Astrocyte of the spinal cord (primary cell): ENCODE results near the gene TFAP2A.

Source experiments
- DNase-seq: peaks from one replicate; pipeline ENCODE4 v3.0.0; 2011; ENCODE audit warnings: low read depth, low spot score
- H3K4me3 ChIP-seq: 2 replicates; pipeline ENCODE4 v1.5.1; 2011; ENCODE audit warnings: low read depth, mild to moderate bottlenecking, low read length, moderate library complexity
- CTCF ChIP-seq: IDR thresholded peaks from 2 replicates; pipeline ENCODE4 v1.5.1; 2012; ENCODE audit warnings: low read depth, mild to moderate bottlenecking, low read length, inconsistent platforms
- in situ Hi-C: cut with HindIII; loops from 2 replicates; pipeline ENCODE4 v1.10.0; 2017; ENCODE audit warnings: low sequenced_read_pairs

The TFAP2A gene

GRCh38 chr6:10406556-10406955 is 8.3 kb downstream of the TFAP2A start:
- H3K4me3 ChIP-seq = no peak overlapping the region

GRCh38 chr6:10405513-10405900 is 9.4 kb downstream of the TFAP2A start:
- no peak for TF ChIP-seq CTCF
- DNase-seq = no peak
- in situ Hi-C loops = no loop called here
- no peak overlapping the region for H3K4me3 ChIP-seq

More at GRCh38 chr6:10406556-10406955, 8.3 kb downstream of the TFAP2A start:
- DNase-seq = no peak
- no peak for TF ChIP-seq CTCF
- in situ Hi-C loops = no loop called here

- in situ Hi-C loops = no loop called here
- TF ChIP-seq CTCF = no peak
- peak overlapping the region; percentile 48 for H3K4me3 ChIP-seq
- DNase-seq = no peak
Observed at GRCh38 chr6:10404799-10405512, 9.9 kb downstream of the TFAP2A start.

GRCh38 chr6:10404107-10404798 is 10.6 kb downstream of the TFAP2A start:
- in situ Hi-C loops = no loop called here
- H3K4me3 ChIP-seq = peak overlapping the region; percentile 56
- peak; percentile 38 for TF ChIP-seq CTCF
- peak; percentile 94 for DNase-seq

GRCh38 chr6:10403385-10404106 is 11.3 kb downstream of the TFAP2A start:
- H3K4me3 ChIP-seq = peak overlapping the region; percentile 56
- in situ Hi-C loops = no loop called here
- no peak for DNase-seq
- TF ChIP-seq CTCF = no peak

GRCh38 chr6:10402648-10403311 is 12.1 kb downstream of the TFAP2A start:
- in situ Hi-C loops = no loop called here
- no peak for DNase-seq
- H3K4me3 ChIP-seq = no peak overlapping the region
- no peak for TF ChIP-seq CTCF
